HEK293 (cell line): Measurements from ENCODE around the gene GPLD1.

Source experiments
- CTCF ChIA-PET: fragments of 350-600 bp; formaldehyde crosslinking; extraction: SDS; loops from one replicate; lab custom pipeline; 2021; ENCODE audit warnings: antibody characterized with exemption; lab: Yijun Ruan, JAX
- POLR2A ChIA-PET: fragments of 300-600 bp; formaldehyde crosslinking; extraction: SDS; loops from one replicate; lab custom pipeline; 2020; ENCODE audit warnings: antibody characterized with exemption, inconsistent platforms; lab: Yijun Ruan, JAX
- H3K27ac ChIP-seq: fragments of 200-500 bp; sonication (Bioruptor generic); 2 replicates; pipeline ENCODE4 v1.5.1; 2014; ENCODE audit warnings: low read depth, low read length, control low read depth, inconsistent platforms; ENCODE audit errors: extremely low read depth
- H3K36me3 ChIP-seq, 2 experiments: fragments of 200-500 bp in 1 of 2; sonication (Bioruptor generic) in 1 of 2; 1 replicate in 1 of 2; 2 replicates in 1 of 2; pipeline ENCODE4 v1.5.1; 2014 to 2017; ENCODE audit warnings: inconsistent platforms in 2 of 2, low read length in 2 of 2; ENCODE audit not compliant: control insufficient read depth in 2 of 2, insufficient read depth in 1 of 2
- H3K4me1 ChIP-seq: fragments of 200-500 bp; sonication (Bioruptor generic); 2 replicates; pipeline ENCODE4 v1.5.1; 2014; ENCODE audit warnings: mild to moderate bottlenecking, low read length, inconsistent platforms; ENCODE audit not compliant: control insufficient read depth, insufficient read depth
- H3K4me3 ChIP-seq: 2 replicates; pipeline ENCODE4 v1.5.1; 2011; ENCODE audit warnings: low read depth, mild to moderate bottlenecking, control low read depth, low read length, moderate library complexity
- H3K9me3 ChIP-seq: fragments of 200-500 bp; sonication (Bioruptor generic); 2 replicates; pipeline ENCODE4 v1.5.1; 2014; ENCODE audit warnings: low read depth, low read length, inconsistent platforms; ENCODE audit not compliant: control insufficient read depth, insufficient read depth
- PRDM1 ChIP-seq: fragments of 450-650 bp; formaldehyde crosslinking; IDR thresholded peaks from 2 replicates; pipeline ENCODE4; 2016; ENCODE audit warnings: missing biosample characterization, missing genetic modification characterization
- ZBTB44 ChIP-seq: fragments of 450-650 bp; IDR thresholded peaks from 2 replicates; pipeline ENCODE4 v1.5.1; 2018; ENCODE audit warnings: missing biosample characterization, mild to moderate bottlenecking, missing genetic modification characterization
- ZNF112 ChIP-seq: fragments of 450-650 bp; formaldehyde crosslinking; IDR thresholded peaks from 2 replicates; pipeline ENCODE4 v1.5.0; 2017; ENCODE audit warnings: missing biosample characterization, missing genetic modification characterization
- ZNF148 ChIP-seq: fragments of 450-650 bp; formaldehyde crosslinking; IDR thresholded peaks from 2 replicates; pipeline ENCODE4 v1.5.0; 2017; ENCODE audit warnings: missing biosample characterization, missing genetic modification characterization, borderline replicate concordance
- ZNF248 ChIP-seq: fragments of 450-650 bp; formaldehyde crosslinking; IDR thresholded peaks from 2 replicates; pipeline ENCODE4 v1.5.1; 2017; ENCODE audit warnings: missing biosample characterization, missing genetic modification characterization
- ZNF274 ChIP-seq, 2 experiments: fragments of 200-500 bp in 1 of 2; fragments of 450-650 bp in 1 of 2; sonication (Bioruptor generic) in 1 of 2; formaldehyde crosslinking in 1 of 2; IDR thresholded peaks; 2 replicates each; pipeline versions ENCODE4 v1.5.1 to v1.6.1; 2014 to 2016; ENCODE audit warnings: borderline replicate concordance in 1 of 2, inconsistent platforms in 1 of 2, low read length in 1 of 2, missing biosample characterization in 1 of 2, missing genetic modification characterization in 1 of 2
- ZNF311 ChIP-seq: fragments of 450-650 bp; formaldehyde crosslinking; IDR thresholded peaks from 2 replicates; pipeline ENCODE4 v1.5.1; 2017; ENCODE audit warnings: missing biosample characterization, missing genetic modification characterization, borderline replicate concordance
- ZNF561 ChIP-seq: fragments of 450-650 bp; IDR thresholded peaks from 2 replicates; pipeline ENCODE4 v1.5.1; 2018; ENCODE audit warnings: missing biosample characterization, missing genetic modification characterization, borderline replicate concordance
- ZNF585B ChIP-seq: fragments of 450-650 bp; formaldehyde crosslinking; IDR thresholded peaks from 2 replicates; pipeline ENCODE4 v1.5.1; 2016; ENCODE audit warnings: missing biosample characterization, missing genetic modification characterization
- ZNF629 ChIP-seq: fragments of 450-650 bp; formaldehyde crosslinking; IDR thresholded peaks from 2 replicates; pipeline ENCODE4 v1.5.1; 2017; ENCODE audit warnings: missing biosample characterization, missing genetic modification characterization
- ZNF785 ChIP-seq: fragments of 450-650 bp; formaldehyde crosslinking; IDR thresholded peaks from 2 replicates; pipeline ENCODE4 v1.5.1; 2016; ENCODE audit warnings: missing biosample characterization, missing genetic modification characterization
- TF ChIP-seq, protein P1 (sequence below): fragments of 450-650 bp; formaldehyde crosslinking; IDR thresholded peaks from 2 replicates; pipeline ENCODE4 v1.5.1; 2016; ENCODE audit warnings: missing biosample characterization, missing genetic modification characterization
- TF ChIP-seq, protein P2 (sequence below): fragments of 450-650 bp; formaldehyde crosslinking; IDR thresholded peaks from 2 replicates; pipeline ENCODE4 v1.5.1; 2016; ENCODE audit warnings: missing biosample characterization, missing genetic modification characterization
- TF ChIP-seq, protein P3 (sequence below): fragments of 450-650 bp; formaldehyde crosslinking; conservative IDR thresholded peaks from 2 replicates; pipeline ENCODE4 v1.5.1; 2016; ENCODE audit warnings: low read depth, missing biosample characterization, missing genetic modification characterization
- TF ChIP-seq, protein P4 (sequence below): fragments of 450-650 bp; formaldehyde crosslinking; IDR thresholded peaks from 2 replicates; pipeline ENCODE4 v1.5.1; 2017; ENCODE audit warnings: missing biosample characterization, mild to moderate bottlenecking, missing genetic modification characterization, moderate library complexity
- TF ChIP-seq, protein P5 (sequence below): fragments of 450-650 bp; formaldehyde crosslinking; IDR thresholded peaks from 2 replicates; pipeline ENCODE4 v1.5.1; 2016; ENCODE audit warnings: missing biosample characterization, missing genetic modification characterization

Gene GPLD1

DNA sequence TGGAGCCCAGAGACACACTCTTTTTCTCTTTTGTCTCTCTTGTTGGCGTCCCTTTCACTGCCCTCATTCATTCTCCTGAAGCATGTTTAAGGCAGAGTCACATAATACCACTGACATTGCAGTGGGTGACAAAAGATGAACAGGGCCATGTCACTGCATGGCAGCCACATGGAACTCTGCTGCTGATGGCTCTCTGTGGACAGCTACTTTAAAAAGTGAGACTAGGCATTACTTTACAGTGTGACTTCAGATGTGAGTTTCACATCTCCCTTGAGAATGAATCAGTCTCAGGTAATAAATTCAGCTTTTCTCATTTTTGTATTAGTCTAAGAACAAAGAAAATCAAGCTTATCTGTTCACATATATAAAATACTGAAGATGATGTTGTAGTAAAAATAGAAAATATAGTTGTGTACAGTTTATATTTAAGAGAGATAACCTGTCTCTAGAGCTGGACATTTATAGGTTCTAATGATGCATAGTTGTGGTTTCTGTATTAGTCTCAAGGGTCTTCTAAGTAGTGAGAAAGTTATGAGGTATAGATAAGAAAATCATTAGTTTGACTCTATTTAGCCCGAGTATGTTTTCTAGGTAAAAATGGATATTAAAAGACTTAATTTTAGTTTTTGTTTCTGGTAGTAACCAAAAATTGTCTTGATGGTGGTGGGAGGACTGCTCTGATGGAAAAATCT is 80.5 kb downstream of the GPLD1 start:
- POLR2A ChIA-PET: no interaction called here
- H3K27ac ChIP-seq: no peak overlapping the region
- H3K4me3 ChIP-seq: no peak overlapping the region
- no peaks in the 10 kb centered on the region for H3K4me1 ChIP-seq
- TF ChIP-seq ZNF112 (tag by site-specific recombination) (no peak), ZNF585B (tag by site-specific recombination) (no peak), ZNF311 (tag by site-specific recombination) (no peak), ZBTB44 (no peak)
- peaks cover 74 to 76% of the 10 kb centered on the region in 2 experiments for H3K36me3 ChIP-seq
- CTCF ChIA-PET: interaction anchor here (0.5 to 2.2 kb wide), 5 partner anchors 10 to 272 kb away, joined by 3 to 12 read pairs (median 3); no protein-coding TSS in a partner anchor
- no peaks in the 10 kb centered on the region for H3K9me3 ChIP-seq

DNA sequence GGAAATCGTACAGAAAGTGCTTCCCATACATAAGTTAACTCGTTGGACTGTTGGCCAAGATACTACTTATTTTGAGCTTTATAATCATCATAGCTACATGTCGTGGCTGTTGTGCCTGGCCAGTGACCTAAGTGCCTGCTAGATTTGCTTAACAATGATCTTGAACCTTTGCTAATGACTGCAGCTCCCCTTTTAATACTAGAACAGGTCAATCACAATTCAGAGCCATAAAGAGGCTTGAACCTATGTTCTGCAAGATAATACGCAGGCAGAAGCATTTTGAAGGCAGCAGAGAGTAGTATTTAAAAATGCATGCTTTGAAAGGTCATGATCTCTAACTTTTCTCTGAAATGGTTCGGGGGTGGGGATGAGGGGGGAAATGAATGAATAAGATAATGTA is 84.1 kb downstream of the GPLD1 start:
- Histone ChIP-seq H3K36me3 (peaks cover 41 to 46% of the 10 kb centered on the region in 2 experiments), H3K4me1 (no peaks in the 10 kb centered on the region), H3K4me3 (no peak overlapping the region)
- CTCF ChIA-PET: interaction anchor here (0.5 to 3.4 kb wide), 7 partner anchors 9 to 1577 kb away, joined by 3 to 15 read pairs (median 3); no protein-coding TSS in a partner anchor
- TF ChIP-seq, protein P1, sequence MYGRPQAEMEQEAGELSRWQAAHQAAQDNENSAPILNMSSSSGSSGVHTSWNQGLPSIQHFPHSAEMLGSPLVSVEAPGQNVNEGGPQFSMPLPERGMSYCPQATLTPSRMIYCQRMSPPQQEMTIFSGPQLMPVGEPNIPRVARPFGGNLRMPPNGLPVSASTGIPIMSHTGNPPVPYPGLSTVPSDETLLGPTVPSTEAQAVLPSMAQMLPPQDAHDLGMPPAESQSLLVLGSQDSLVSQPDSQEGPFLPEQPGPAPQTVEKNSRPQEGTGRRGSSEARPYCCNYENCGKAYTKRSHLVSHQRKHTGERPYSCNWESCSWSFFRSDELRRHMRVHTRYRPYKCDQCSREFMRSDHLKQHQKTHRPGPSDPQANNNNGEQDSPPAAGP: no peak
- TF ChIP-seq, protein P2, sequence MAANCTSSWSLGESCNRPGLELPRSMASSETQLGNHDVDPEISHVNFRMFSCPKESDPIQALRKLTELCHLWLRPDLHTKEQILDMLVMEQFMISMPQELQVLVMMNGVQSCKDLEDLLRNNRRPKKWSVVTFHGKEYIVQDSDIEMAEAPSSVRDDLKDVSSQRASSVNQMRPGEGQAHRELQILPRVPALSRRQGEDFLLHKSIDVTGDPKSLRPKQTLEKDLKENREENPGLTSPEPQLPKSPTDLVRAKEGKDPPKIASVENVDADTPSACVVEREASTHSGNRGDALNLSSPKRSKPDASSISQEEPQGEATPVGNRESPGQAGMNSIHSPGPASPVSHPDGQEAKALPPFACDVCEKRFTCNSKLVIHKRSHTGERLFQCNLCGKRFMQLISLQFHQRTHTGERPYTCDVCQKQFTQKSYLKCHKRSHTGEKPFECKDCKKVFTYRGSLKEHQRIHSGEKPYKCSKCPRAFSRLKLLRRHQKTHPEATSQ: no peak
- TF ChIP-seq ZNF561 (tag by site-specific recombination) (no peak), PRDM1 (tag by site-specific recombination) (no peak), ZNF785 (tag by site-specific recombination) (no peak), ZNF274 (IDR thresholded peaks at IDR 0.05; ENCODE audit: low read length) (no peak), ZNF274 (tag by site-specific recombination; IDR thresholded peaks at IDR 0.05; ENCODE audit: borderline replicate concordance) (no peak), ZNF148 (tag by site-specific recombination) (no peak), ZNF248 (tag by site-specific recombination) (no peak), ZNF629 (tag by site-specific recombination) (no peak)
- TF ChIP-seq, protein P3, sequence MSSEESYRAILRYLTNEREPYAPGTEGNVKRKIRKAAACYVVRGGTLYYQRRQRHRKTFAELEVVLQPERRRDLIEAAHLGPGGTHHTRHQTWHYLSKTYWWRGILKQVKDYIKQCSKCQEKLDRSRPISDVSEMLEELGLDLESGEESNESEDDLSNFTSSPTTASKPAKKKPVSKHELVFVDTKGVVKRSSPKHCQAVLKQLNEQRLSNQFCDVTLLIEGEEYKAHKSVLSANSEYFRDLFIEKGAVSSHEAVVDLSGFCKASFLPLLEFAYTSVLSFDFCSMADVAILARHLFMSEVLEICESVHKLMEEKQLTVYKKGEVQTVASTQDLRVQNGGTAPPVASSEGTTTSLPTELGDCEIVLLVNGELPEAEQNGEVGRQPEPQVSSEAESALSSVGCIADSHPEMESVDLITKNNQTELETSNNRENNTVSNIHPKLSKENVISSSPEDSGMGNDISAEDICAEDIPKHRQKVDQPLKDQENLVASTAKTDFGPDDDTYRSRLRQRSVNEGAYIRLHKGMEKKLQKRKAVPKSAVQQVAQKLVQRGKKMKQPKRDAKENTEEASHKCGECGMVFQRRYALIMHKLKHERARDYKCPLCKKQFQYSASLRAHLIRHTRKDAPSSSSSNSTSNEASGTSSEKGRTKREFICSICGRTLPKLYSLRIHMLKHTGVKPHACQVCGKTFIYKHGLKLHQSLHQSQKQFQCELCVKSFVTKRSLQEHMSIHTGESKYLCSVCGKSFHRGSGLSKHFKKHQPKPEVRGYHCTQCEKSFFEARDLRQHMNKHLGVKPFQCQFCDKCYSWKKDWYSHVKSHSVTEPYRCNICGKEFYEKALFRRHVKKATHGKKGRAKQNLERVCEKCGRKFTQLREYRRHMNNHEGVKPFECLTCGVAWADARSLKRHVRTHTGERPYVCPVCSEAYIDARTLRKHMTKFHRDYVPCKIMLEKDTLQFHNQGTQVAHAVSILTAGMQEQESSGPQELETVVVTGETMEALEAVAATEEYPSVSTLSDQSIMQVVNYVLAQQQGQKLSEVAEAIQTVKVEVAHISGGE: no peak
- TF ChIP-seq, protein P4, sequence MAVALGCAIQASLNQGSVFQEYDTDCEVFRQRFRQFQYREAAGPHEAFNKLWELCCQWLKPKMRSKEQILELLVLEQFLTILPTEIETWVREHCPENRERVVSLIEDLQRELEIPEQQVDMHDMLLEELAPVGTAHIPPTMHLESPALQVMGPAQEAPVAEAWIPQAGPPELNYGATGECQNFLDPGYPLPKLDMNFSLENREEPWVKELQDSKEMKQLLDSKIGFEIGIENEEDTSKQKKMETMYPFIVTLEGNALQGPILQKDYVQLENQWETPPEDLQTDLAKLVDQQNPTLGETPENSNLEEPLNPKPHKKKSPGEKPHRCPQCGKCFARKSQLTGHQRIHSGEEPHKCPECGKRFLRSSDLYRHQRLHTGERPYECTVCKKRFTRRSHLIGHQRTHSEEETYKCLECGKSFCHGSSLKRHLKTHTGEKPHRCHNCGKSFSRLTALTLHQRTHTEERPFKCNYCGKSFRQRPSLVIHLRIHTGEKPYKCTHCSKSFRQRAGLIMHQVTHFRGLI: no peak
- TF ChIP-seq, protein P5, sequence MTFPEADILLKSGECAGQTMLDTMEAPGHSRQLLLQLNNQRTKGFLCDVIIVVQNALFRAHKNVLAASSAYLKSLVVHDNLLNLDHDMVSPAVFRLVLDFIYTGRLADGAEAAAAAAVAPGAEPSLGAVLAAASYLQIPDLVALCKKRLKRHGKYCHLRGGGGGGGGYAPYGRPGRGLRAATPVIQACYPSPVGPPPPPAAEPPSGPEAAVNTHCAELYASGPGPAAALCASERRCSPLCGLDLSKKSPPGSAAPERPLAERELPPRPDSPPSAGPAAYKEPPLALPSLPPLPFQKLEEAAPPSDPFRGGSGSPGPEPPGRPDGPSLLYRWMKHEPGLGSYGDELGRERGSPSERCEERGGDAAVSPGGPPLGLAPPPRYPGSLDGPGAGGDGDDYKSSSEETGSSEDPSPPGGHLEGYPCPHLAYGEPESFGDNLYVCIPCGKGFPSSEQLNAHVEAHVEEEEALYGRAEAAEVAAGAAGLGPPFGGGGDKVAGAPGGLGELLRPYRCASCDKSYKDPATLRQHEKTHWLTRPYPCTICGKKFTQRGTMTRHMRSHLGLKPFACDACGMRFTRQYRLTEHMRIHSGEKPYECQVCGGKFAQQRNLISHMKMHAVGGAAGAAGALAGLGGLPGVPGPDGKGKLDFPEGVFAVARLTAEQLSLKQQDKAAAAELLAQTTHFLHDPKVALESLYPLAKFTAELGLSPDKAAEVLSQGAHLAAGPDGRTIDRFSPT: no peak
- TF ChIP-seq, all 188 proteins: peak for 0
- Histone ChIP-seq H3K27ac (no peak overlapping the region), H3K9me3 (no peaks in the 10 kb centered on the region)
- POLR2A ChIA-PET: no interaction called here
